K562 (cell line): ENCODE measurements around the gene ATG7. TPM values are rescaled to one million over a fixed set of nuclear protein-coding genes. Genes with fewer than 3 reads are reported as not detected.

Experiments
- ATAC-seq: fragments of 200-7000 bp; cut with Tn5 transposase; 3 replicates; pipeline ENCODE4 v1.9.1; 2020; ENCODE audit warnings: moderate library complexity
- BruUV-seq: library from RNA; stranded (reverse); fragments of 400-500 nt; replicated peaks from 2 replicates; lab custom pipeline; 2021; lab: Mats Ljungman, UMichigan
- CTCF ChIA-PET: fragments of 300-600 bp; formaldehyde crosslinking; extraction: SDS; loops from one replicate; lab custom pipeline; 2021; ENCODE audit warnings: low intra/inter-chr PET ratio; lab: Yijun Ruan, JAX
- POLR2A ChIA-PET: fragments of 300-600, 350-650 bp; sonication (Branson Sonifier 250); formaldehyde crosslinking; extraction: SDS; loops from one replicate; lab custom pipeline; 2021; ENCODE audit warnings: antibody characterized with exemption, inconsistent platforms; lab: Yijun Ruan, JAX
- DNase-seq, 4 experiments: peaks; one replicate each; pipeline versions ENCODE4 v3.0.0 to v3.0.0-alpha.2; 2011 to 2018; ENCODE audit warnings: low spot score in 3 of 4, mixed read lengths in 3 of 4; ENCODE audit errors: extremely low read depth in 1 of 4
- FAIRE-seq: peaks from 2 replicates; lab custom pipeline; 2011; peaks lifted over from hg19 to GRCh38; lab: Jason Lieb, UNC
- H2AFZ ChIP-seq: 2 replicates; pipeline ENCODE4 v1.6.0; 2011; ENCODE audit warnings: low read depth, low read length, control low read depth, inconsistent platforms
- H3K27ac ChIP-seq: fragments of 200-600 bp; 3 replicates; pipeline ENCODE4 v1.8.0; 2011; ENCODE audit warnings: low read depth, mild to moderate bottlenecking, control low read depth, inconsistent platforms, low read length, moderate library complexity, mixed read lengths; ENCODE audit errors: extremely low read depth
- H3K27me3 ChIP-seq, 2 experiments: fragments of 300-600 bp in 1 of 2; 2 replicates in 1 of 2; 3 replicates in 1 of 2; pipeline versions ENCODE4 v1.6.0 to v1.8.0; 2011; ENCODE audit warnings: inconsistent platforms in 2 of 2, low read length in 2 of 2, mild to moderate bottlenecking in 1 of 2, mixed read lengths in 1 of 2, moderate library complexity in 1 of 2; ENCODE audit not compliant: control insufficient read depth in 2 of 2, insufficient read depth in 2 of 2
- H3K36me3 ChIP-seq: fragments of 300-600 bp; 3 replicates; pipeline ENCODE4 v1.8.0; 2011; ENCODE audit warnings: mild to moderate bottlenecking, low read length, inconsistent platforms; ENCODE audit not compliant: control insufficient read depth, insufficient read depth
- H3K4me1 ChIP-seq, 2 experiments: fragments of 200-600 bp in 1 of 2; replicated peaks in 1 of 2; 2 replicates in 1 of 2; 3 replicates in 1 of 2; pipeline versions ENCODE4 v1.5.1 to v1.8.0; 2011; ENCODE audit warnings: inconsistent platforms in 2 of 2, low read length in 2 of 2, mild to moderate bottlenecking in 1 of 2, mixed read lengths in 1 of 2, moderate library complexity in 1 of 2; ENCODE audit not compliant: control insufficient read depth in 2 of 2, insufficient read depth in 2 of 2
- H3K4me2 ChIP-seq: 2 replicates; pipeline ENCODE4 v1.6.1; 2011; ENCODE audit warnings: low read length, control low read depth, inconsistent platforms, mixed read lengths; ENCODE audit not compliant: insufficient read depth
- H3K4me3 ChIP-seq: fragments of 200-600 bp; sonication (generic), shearing (Covaris generic); 2 replicates; pipeline ENCODE4 v1.5.1; 2016; ENCODE audit warnings: control low read depth, inconsistent platforms
- H3K79me2 ChIP-seq: fragments of 200-600 bp; 3 replicates; pipeline ENCODE4 v1.8.0; 2011; ENCODE audit warnings: low read length, inconsistent platforms; ENCODE audit not compliant: control insufficient read depth, insufficient read depth
- H3K9ac ChIP-seq, 2 experiments: 2 replicates each; pipeline versions ENCODE4 v1.6.0 to v1.6.1; 2011; ENCODE audit warnings: low read depth in 2 of 2, low read length in 2 of 2, control low read depth in 1 of 2, inconsistent platforms in 1 of 2, mild to moderate bottlenecking in 1 of 2, mixed read lengths in 1 of 2; ENCODE audit not compliant: insufficient read depth in 1 of 2
- H3K9me1 ChIP-seq: one replicate; pipeline ENCODE4 v1.6.0; 2011; ENCODE audit warnings: inconsistent platforms, mild to moderate bottlenecking, low read length, moderate library complexity; ENCODE audit not compliant: control insufficient read depth, insufficient read depth
- H3K9me3 ChIP-seq: replicated peaks from 2 replicates; pipeline ENCODE4 v1.5.1; 2011; ENCODE audit warnings: low read depth, low read length, inconsistent platforms; ENCODE audit not compliant: control insufficient read depth, insufficient read depth
- H4K20me1 ChIP-seq: replicated peaks from 2 replicates; pipeline ENCODE4 v1.6.1; 2011; ENCODE audit warnings: low read length, inconsistent platforms, mixed read lengths; ENCODE audit not compliant: control insufficient read depth, insufficient read depth
- E2F3 ChIP-seq: fragments of 250-450 bp; sonication (Bioruptor Pico); IDR thresholded peaks from 2 replicates; pipeline ENCODE4 v1.4.0; 2020; ENCODE audit warnings: mild to moderate bottlenecking
- E4F1 ChIP-seq: fragments of 250-450 bp; sonication (Bioruptor Pico); IDR thresholded peaks from 2 replicates; pipeline ENCODE4 v1.5.0; 2021; ENCODE audit warnings: mild to moderate bottlenecking, borderline replicate concordance
- EHMT2 ChIP-seq: fragments of 450-650 bp; IDR thresholded peaks from 2 replicates; pipeline ENCODE4 v1.6.1; 2018; ENCODE audit warnings: antibody characterized with exemption
- NR2F6 ChIP-seq: fragments of 450-650 bp; formaldehyde crosslinking; IDR thresholded peaks from 2 replicates; pipeline ENCODE4 v1.4.0; 2020; ENCODE audit warnings: mild to moderate bottlenecking
- SAFB ChIP-seq: fragments of 200-400 bp; formaldehyde crosslinking; IDR thresholded peaks from 2 replicates; pipeline ENCODE4 v1.6.1; 2017; ENCODE audit warnings: low read depth, low read length, borderline replicate concordance
- ZBTB11 ChIP-seq, 3 experiments: fragments of 200-800 bp in 1 of 3; fragments of 250-450 bp in 1 of 3; fragments of 450-650 bp in 1 of 3; sonication (Bioruptor Pico) in 1 of 3; sonication (Bioruptor generic) in 1 of 3; formaldehyde crosslinking in 1 of 3; IDR thresholded peaks; 2 replicates each; pipeline versions ENCODE4 v1.6.1 to v1.8.0; 2016 to 2022; ENCODE audit warnings: mild to moderate bottlenecking in 2 of 3, missing genetic modification characterization in 2 of 3, missing compliant biosample characterization in 1 of 3, moderate library complexity in 1 of 3
- ZBTB33 ChIP-seq: sonication (generic); formaldehyde crosslinking; IDR thresholded peaks from 2 replicates; pipeline ENCODE4 v1.8.1; 2023; ENCODE audit warnings: mild to moderate bottlenecking, missing genetic modification reagents
- ZMIZ1 ChIP-seq, 2 experiments: fragments of 150-350 bp in 1 of 2; IDR thresholded peaks; 2 replicates each; pipeline ENCODE4 v1.6.1; 2012 to 2016; ENCODE audit warnings: low read depth in 2 of 2, low read length in 2 of 2, mild to moderate bottlenecking in 1 of 2, moderate library complexity in 1 of 2
- ZNF174 ChIP-seq: fragments of 250-450 bp; sonication (Bioruptor Pico); IDR thresholded peaks from 2 replicates; pipeline ENCODE4 v1.4.0; 2020; ENCODE audit warnings: mild to moderate bottlenecking
- ZNF184 ChIP-seq: sonication (generic); formaldehyde crosslinking; IDR thresholded peaks from 2 replicates; pipeline ENCODE4 v1.5.0; 2020; ENCODE audit warnings: missing genetic modification reagents
- ZNF316 ChIP-seq: fragments of 450-650 bp; IDR thresholded peaks from 2 replicates; pipeline ENCODE4 v1.6.1; 2016
- WGBS: fragments of 100-300 bp; shearing (Covaris generic); methylation state at CpG from one replicate; pipeline ENCODE4 v1.1.6; 2016; ENCODE audit warnings: low coverage, mixed read lengths; ENCODE audit not compliant: insufficient coverage; ENCODE audit errors: missing lambda C conversion rate; 5-methylcytosine and 5-hydroxymethylcytosine counted together
- in situ Hi-C: fragments of 300-500 bp; cut with MboI; formaldehyde crosslinking; loops from 4 replicates; pipeline ENCODE4 v1.15.0; 2018; ENCODE audit warnings: inconsistent platforms, mixed read lengths
- intact Hi-C: fragments of 100-400 bp; cut with micrococcal nuclease; formaldehyde crosslinking; loops from 2 replicates; pipeline ENCODE4 v1.14.2; 2022
- polyA plus RNA-seq, 8 experiments: library from polyadenylated mRNA; depleted of rRNA in 4 of 8; stranded (reverse) in 5 of 8; unstranded in 3 of 8; fragments of >200 nt; fragmentation: Nextera tagmentation in 2 of 8; fragmentation: Illumina TruSeq in 1 of 8; extraction: Ambion mirVana in 2 of 8; extraction: Trizol in 1 of 8; gene quantifications; 2 replicates each; pipeline versions ENCODE4 v1.2.1 to v1.2.3, GENCODE V29; 2011 to 2014; ENCODE audit warnings: inconsistent platforms in 1 of 8, missing spikeins in 1 of 8
- total RNA-seq, 7 experiments: library from RNA; depleted of rRNA in 6 of 7; stranded (reverse); fragments of >200 nt in 6 of 7; fragmentation: Illumina TruSeq in 2 of 7; extraction: Trizol in 2 of 7; gene quantifications; 2 replicates each; pipeline versions ENCODE4 v1.2.1 to v1.2.3, GENCODE V29; 2011 to 2021; ENCODE audit warnings: low replicate concordance in 1 of 7

The ATG7 gene
- total and polyA plus RNA-seq, 9 of the 15 experiments (the other 6 are each of a cell fraction or from before 2014, with no cell fraction given) = 18.3 to 45.3 (median 33.6) TPM

GRCh38 chr3:11499144-11499543, 226.9 kb downstream of the ATG7 start:
- Histone ChIP-seq H3K4me1 (no peaks in the 10 kb centered on the region; a peak in 1 of 5 replicates), H3K79me2 (no peaks in the 10 kb centered on the region), H3K36me3 (no peaks in the 10 kb centered on the region), H3K9ac (no peak overlapping the region), H3K9me1 (no peaks in the 10 kb centered on the region), H4K20me1 (no peaks in the 10 kb centered on the region), H3K9me3 (no peaks in the 10 kb centered on the region), H3K4me3 (no peak overlapping the region), H2AFZ (no peak overlapping the region), H3K27me3 (no peaks in the 10 kb centered on the region), H3K27ac (no peak overlapping the region), H3K4me2 (no peak overlapping the region)
- ChIA-PET CTCF (no interaction called here), POLR2A (interaction anchor here (0.9 kb wide), 1 partner anchor 22 kb away, joined by 4 read pairs; no protein-coding TSS in a partner anchor)
- 78% methylated on average over 6 of the region's 6 CpGs for WGBS
- in situ Hi-C loops = no loop called here
- ATAC-seq (no peak), DNase-seq (no peak), FAIRE-seq (no peak)
- intact Hi-C loops = no loop called here
- BruUV-seq = no TSS peak
- no peak for TF ChIP-seq ZNF316
- no peak for TF ChIP-seq E2F3
- TF ChIP-seq E4F1 (CRISPR knock-in tag) = no peak
- no peak for TF ChIP-seq ZMIZ1 (IDR thresholded peaks at IDR 0.05; ENCODE audit: low read depth in 2 of 2, low read length in 2 of 2)
- TF ChIP-seq ZNF174 (CRISPR knock-in tag) = no peak
- no peak for TF ChIP-seq NR2F6
- no peak for TF ChIP-seq ZBTB11 (CRISPR knock-in tag; IDR thresholded peaks at IDR 0.05)
- no peak for TF ChIP-seq ZNF184 (CRISPR knock-in tag)
- TF ChIP-seq ZBTB33 (CRISPR knock-in tag) = no peak
- no peak for TF ChIP-seq EHMT2
- TF ChIP-seq SAFB = no peak
